ENCODE measurements around the gene TRIM25.

DNA sequence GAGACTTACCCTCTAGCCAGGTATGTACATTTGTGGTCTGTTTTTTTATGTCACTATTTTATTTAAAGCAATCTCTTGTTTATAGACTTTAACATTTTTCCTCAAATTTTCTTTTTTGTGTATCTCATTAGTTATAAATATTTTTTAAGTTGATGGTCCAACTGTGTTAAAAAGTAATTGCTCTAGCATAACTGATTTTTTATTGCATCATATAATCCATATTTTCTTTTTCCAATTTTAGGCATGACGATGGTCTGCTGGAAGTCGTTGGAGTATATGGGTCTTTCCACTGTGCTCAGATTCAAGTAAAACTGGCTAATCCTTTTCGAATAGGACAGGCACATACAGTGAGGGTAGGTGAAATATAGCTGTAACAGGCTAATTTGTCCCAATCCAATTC lies 52.0 kb downstream of the TRIM25 start:
- TF ChIP-seq, protein P1, sequence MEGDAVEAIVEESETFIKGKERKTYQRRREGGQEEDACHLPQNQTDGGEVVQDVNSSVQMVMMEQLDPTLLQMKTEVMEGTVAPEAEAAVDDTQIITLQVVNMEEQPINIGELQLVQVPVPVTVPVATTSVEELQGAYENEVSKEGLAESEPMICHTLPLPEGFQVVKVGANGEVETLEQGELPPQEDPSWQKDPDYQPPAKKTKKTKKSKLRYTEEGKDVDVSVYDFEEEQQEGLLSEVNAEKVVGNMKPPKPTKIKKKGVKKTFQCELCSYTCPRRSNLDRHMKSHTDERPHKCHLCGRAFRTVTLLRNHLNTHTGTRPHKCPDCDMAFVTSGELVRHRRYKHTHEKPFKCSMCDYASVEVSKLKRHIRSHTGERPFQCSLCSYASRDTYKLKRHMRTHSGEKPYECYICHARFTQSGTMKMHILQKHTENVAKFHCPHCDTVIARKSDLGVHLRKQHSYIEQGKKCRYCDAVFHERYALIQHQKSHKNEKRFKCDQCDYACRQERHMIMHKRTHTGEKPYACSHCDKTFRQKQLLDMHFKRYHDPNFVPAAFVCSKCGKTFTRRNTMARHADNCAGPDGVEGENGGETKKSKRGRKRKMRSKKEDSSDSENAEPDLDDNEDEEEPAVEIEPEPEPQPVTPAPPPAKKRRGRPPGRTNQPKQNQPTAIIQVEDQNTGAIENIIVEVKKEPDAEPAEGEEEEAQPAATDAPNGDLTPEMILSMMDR (IDR thresholded peaks at IDR 0.05; ENCODE audit: borderline replicate concordance, extremely low read depth, low read length, poor library complexity, severe bottlenecking): no peak
- TF ChIP-seq EZH2 (IDR thresholded peaks at IDR 0.05; ENCODE audit: borderline replicate concordance, low read depth, low read length, severe bottlenecking): no peak

Data from DND-41 (cell line).